GM20000 (cell line): ENCODE measurements around the gene PEMT.
"Not testable (repeated sequence)": the region's sequence is repeated elsewhere in the genome, so short reads cannot be mapped to it uniquely, and the experiment has no call there.

Experiments used
- DNase-seq: peaks from one replicate; pipeline ENCODE4 v3.0.0; 2012; ENCODE audit warnings: low spot score
- CTCF ChIP-seq: IDR thresholded peaks from 2 replicates; pipeline ENCODE4 v1.5.1; 2012; ENCODE audit warnings: mild to moderate bottlenecking, control low read depth; ENCODE audit errors: extremely low read depth, missing control alignments

The PEMT gene

GRCh38 chr17:17591355-17592298 lies at the start of gene PEMT:
PEMT (minus strand) TSS chr17:17591708; CDS start chr17:17591626, 82 bp downstream.
- no peak for TF ChIP-seq CTCF
- peak; percentile 97 for DNase-seq

- not testable (repeated sequence) for DNase-seq
Observed at GRCh38 chr17:17639661-17640270, 48.3 kb upstream of the PEMT start.

GRCh38 chr17:17638467-17638866 lies 47.0 kb upstream of the PEMT start:
- TF ChIP-seq CTCF, result no peak
- DNase-seq, result no peak

- TF ChIP-seq CTCF, result no peak
- no peak for DNase-seq
Observed at GRCh38 chr17:17636272-17636885, 44.9 kb upstream of the PEMT start.

- DNase-seq, result not testable (repeated sequence)
Observed at GRCh38 chr17:17635537-17636271, 44.2 kb upstream of the PEMT start.

- no peak for DNase-seq
- no peak for TF ChIP-seq CTCF
Observed at GRCh38 chr17:17635126-17635525, 43.6 kb upstream of the PEMT start.

GRCh38 chr17:17633310-17633709 lies 41.8 kb upstream of the PEMT start:
- no peak for TF ChIP-seq CTCF
- DNase-seq, result no peak

GRCh38 chr17:17632690-17633089 lies 41.2 kb upstream of the PEMT start:
- not testable (repeated sequence) for DNase-seq
